A549 (cell line): ENCODE data around the gene KIF3A. TPM values are rescaled to one million over a fixed set of nuclear protein-coding genes. Genes with fewer than 3 reads are reported as not detected.
"Not testable (repeated sequence)": the region's sequence is repeated elsewhere in the genome, so short reads cannot be mapped to it uniquely, and the experiment has no call there.

Source experiments
- ATAC-seq, 2 experiments: fragments of 200-7000 bp in 1 of 2; fragments of >200 bp in 1 of 2; cut with Nextera tagmentation in 1 of 2; cut with Tn5 transposase in 1 of 2; 3 replicates each; pipeline versions ENCODE4 v1.8.0 to v1.9.1; 2018 to 2020; ENCODE audit warnings: mild to moderate bottlenecking in 1 of 2, moderate library complexity in 1 of 2
- CTCF ChIA-PET: fragments of 300-600 bp; sonication (Branson Sonifier 250); formaldehyde crosslinking; extraction: SDS; loops from one replicate; lab custom pipeline; 2021; ENCODE audit warnings: antibody characterized with exemption, inconsistent platforms; lab: Yijun Ruan, JAX
- POLR2A ChIA-PET: fragments of 350-600 bp; formaldehyde crosslinking; extraction: SDS; loops from one replicate; lab custom pipeline; 2021; ENCODE audit warnings: antibody characterized with exemption, inconsistent platforms; lab: Yijun Ruan, JAX
- DNase-seq, 2 experiments: peaks; one replicate each; pipeline versions ENCODE4 v3.0.0 to v3.0.0-alpha.2; 2011 to 2016; ENCODE audit warnings: low read depth in 1 of 2, low spot score in 1 of 2
- FAIRE-seq: peaks from 2 replicates; lab custom pipeline; 2011; peaks lifted over from hg19 to GRCh38; lab: Jason Lieb, UNC
- H3K27ac ChIP-seq, 2 experiments: fragments of >200 bp; sonication (Bioruptor Twin); formaldehyde crosslinking; 3 replicates each; pipeline ENCODE4 v1.5.1; 2016 to 2017
- H3K4me1 ChIP-seq: fragments of >200 bp; sonication (Bioruptor Twin); formaldehyde crosslinking; 3 replicates; pipeline ENCODE4 v1.6.1; 2016
- H3K4me2 ChIP-seq: fragments of >200 bp; sonication (Bioruptor Twin); formaldehyde crosslinking; 3 replicates; pipeline ENCODE4 v1.6.1; 2016
- H3K4me3 ChIP-seq: fragments of >200 bp; sonication (Bioruptor Twin); formaldehyde crosslinking; 3 replicates; pipeline ENCODE4 v1.5.1; 2016
- H3K9me3 ChIP-seq: fragments of >200 bp; sonication (Bioruptor Twin); formaldehyde crosslinking; 3 replicates; pipeline ENCODE4 v1.6.1; 2016
- ATOH8 ChIP-seq: fragments of 250-450 bp; sonication (Bioruptor Pico); IDR thresholded peaks from 2 replicates; pipeline ENCODE4 v1.5.0; 2020; ENCODE audit warnings: low read depth, mild to moderate bottlenecking, moderate library complexity
- CBX2 ChIP-seq: fragments of 200-600 bp; sonication (generic); IDR thresholded peaks from 2 replicates; pipeline ENCODE4 v1.6.1; 2016; ENCODE audit warnings: low read depth, mild to moderate bottlenecking, borderline replicate concordance
- E2F6 ChIP-seq: IDR thresholded peaks from 2 replicates; pipeline ENCODE4 v1.6.1; 2012; ENCODE audit warnings: low read depth, borderline replicate concordance
- EHMT2 ChIP-seq: fragments of 200-600 bp; sonication (generic); IDR thresholded peaks from 2 replicates; pipeline ENCODE4 v1.6.1; 2016; ENCODE audit warnings: antibody characterized with exemption, low read depth, mild to moderate bottlenecking, moderate library complexity
- ESRRA ChIP-seq: fragments of 150-350 bp; IDR thresholded peaks from 2 replicates; pipeline ENCODE4 v1.6.1; 2014; ENCODE audit warnings: mild to moderate bottlenecking, low read length, borderline replicate concordance
- FOSB ChIP-seq: fragments of 250-450 bp; sonication (Bioruptor Pico); IDR thresholded peaks from 2 replicates; pipeline ENCODE4 v1.5.0; 2020; ENCODE audit warnings: mild to moderate bottlenecking, moderate library complexity
- FOXS1 ChIP-seq: fragments of 250-450 bp; sonication (Bioruptor Pico); IDR thresholded peaks from 2 replicates; pipeline ENCODE4 v1.5.0; 2020; ENCODE audit warnings: mild to moderate bottlenecking, moderate library complexity
- HOXA7 ChIP-seq: fragments of 250-450 bp; sonication (Bioruptor Pico); IDR thresholded peaks from 2 replicates; pipeline ENCODE4 v1.5.0; 2020; ENCODE audit warnings: mild to moderate bottlenecking, moderate library complexity
- HOXB5 ChIP-seq: fragments of 250-450 bp; sonication (Bioruptor Pico); IDR thresholded peaks from 2 replicates; pipeline ENCODE4 v1.5.0; 2020; ENCODE audit warnings: mild to moderate bottlenecking, moderate library complexity
- JUN ChIP-seq, 2 experiments: fragments of >200 bp; sonication (Bioruptor Twin); formaldehyde crosslinking; IDR thresholded peaks; 2 replicates in 1 of 2; 3 replicates in 1 of 2; pipeline ENCODE4 v1.6.1; 2016 to 2017
- MAFK ChIP-seq: fragments of 450-650 bp; IDR thresholded peaks from 2 replicates; pipeline ENCODE4 v1.6.1; 2014; ENCODE audit not compliant: partially characterized antibody
- MAX ChIP-seq: IDR thresholded peaks from 2 replicates; pipeline ENCODE4 v1.6.1; 2012
- MYC ChIP-seq: IDR thresholded peaks from 2 replicates; pipeline ENCODE4 v1.6.1; 2012; ENCODE audit warnings: mild to moderate bottlenecking, inconsistent platforms, low read length, improper control_type of control experiment, borderline replicate concordance
- POLR2A ChIP-seq: IDR thresholded peaks from 2 replicates; pipeline ENCODE4 v1.6.1; 2012; ENCODE audit warnings: mild to moderate bottlenecking, low read length
- RAD21 ChIP-seq, 2 experiments: fragments of >200 bp in 1 of 2; sonication (Bioruptor Twin) in 1 of 2; formaldehyde crosslinking in 1 of 2; IDR thresholded peaks in 1 of 2; conservative IDR thresholded peaks in 1 of 2; 2 replicates in 1 of 2; 3 replicates in 1 of 2; pipeline ENCODE4 v1.6.1; 2012 to 2018; ENCODE audit warnings: inconsistent platforms in 1 of 2
- RCOR1 ChIP-seq: fragments of 150-350 bp; IDR thresholded peaks from 2 replicates; pipeline ENCODE4 v1.6.1; 2014; ENCODE audit warnings: antibody characterized with exemption, low read length, low read depth
- RNF2 ChIP-seq: fragments of 200-600 bp; sonication (generic); IDR thresholded peaks from 2 replicates; pipeline ENCODE4 v1.6.1; 2016; ENCODE audit warnings: low read depth, mild to moderate bottlenecking, antibody characterized with exemption, moderate library complexity, borderline replicate concordance
- SREBF2 ChIP-seq: fragments of 450-650 bp; IDR thresholded peaks from 2 replicates; pipeline ENCODE4 v1.6.1; 2014; ENCODE audit warnings: mild to moderate bottlenecking, moderate library complexity
- ZC3H11A ChIP-seq: fragments of 450-650 bp; IDR thresholded peaks from 2 replicates; pipeline ENCODE4 v1.6.1; 2014; ENCODE audit warnings: antibody characterized with exemption, mild to moderate bottlenecking
- ZNF302 ChIP-seq: fragments of 250-450 bp; sonication (Bioruptor Pico); IDR thresholded peaks from 2 replicates; pipeline ENCODE4 v1.9.0; 2021; ENCODE audit warnings: inconsistent platforms, mild to moderate bottlenecking, moderate library complexity
- ZSCAN20 ChIP-seq: fragments of 250-450 bp; sonication (Bioruptor Pico); IDR thresholded peaks from 2 replicates; pipeline ENCODE4 v1.8.0; 2022; ENCODE audit warnings: mild to moderate bottlenecking, moderate library complexity
- WGBS: methylation state at CpG from one replicate; pipeline ENCODE4 v1.1.6; 2017; ENCODE audit errors: missing lambda C conversion rate; 5-methylcytosine and 5-hydroxymethylcytosine counted together
- polyA plus RNA-seq, 4 experiments: library from polyadenylated mRNA; depleted of rRNA in 3 of 4; stranded (reverse); fragments of >200 nt; fragmentation: RNase III in 1 of 4; extraction: RNeasy Plus Mini Kit Qiagen cat#74134 plus additional on column Dnase treatment in 1 of 4; gene quantifications; 2 replicates in 3 of 4; 3 replicates in 1 of 4; pipeline ENCODE4 v1.2.3, GENCODE V29; 2011 to 2017
- TF ChIP-seq, protein P1 (sequence below): fragments of 150-350 bp; IDR thresholded peaks from 2 replicates; pipeline ENCODE4 v1.6.1; 2014; ENCODE audit warnings: low read depth, mild to moderate bottlenecking, low read length
- TF ChIP-seq, protein P2 (sequence below): fragments of 250-450 bp; sonication (Bioruptor Pico); IDR thresholded peaks from 2 replicates; pipeline ENCODE4 v1.5.0; 2021; ENCODE audit warnings: mild to moderate bottlenecking, moderate library complexity, borderline replicate concordance
- TF ChIP-seq, protein P3 (sequence below): fragments of 450-650 bp; IDR thresholded peaks from 2 replicates; pipeline ENCODE4 v1.6.1; 2014; ENCODE audit warnings: antibody characterized with exemption

The KIF3A gene
- polyA plus RNA-seq, 2 of the 4 experiments (the other 2 are of a cell fraction), result 12.8 to 20.5 TPM

DNA sequence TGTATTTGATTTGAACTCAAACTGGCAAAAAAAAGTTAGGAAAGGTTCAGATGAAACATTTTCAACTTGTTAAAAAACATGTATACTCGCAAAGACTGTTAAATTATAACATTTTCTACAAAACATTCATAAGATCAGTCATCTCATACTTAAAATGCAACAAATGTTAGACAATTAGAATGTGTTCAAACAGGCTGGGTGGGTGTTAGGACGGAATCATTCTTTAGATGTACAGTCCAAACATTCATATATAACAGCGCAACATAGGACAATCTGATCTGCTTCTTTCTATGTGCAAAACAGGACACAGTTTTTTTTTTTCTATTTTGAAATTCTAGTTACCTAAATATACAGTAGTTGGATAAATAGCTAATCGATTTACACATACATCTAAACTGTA lies 41.4 kb downstream of the KIF3A start:
- no peak for ATAC-seq
- Histone ChIP-seq H3K4me1 (peaks cover 5% of the 10 kb centered on the region; the same call in 1 of the 3 replicates), H3K4me2 (no peak overlapping the region), H3K9me3 (no peaks in the 10 kb centered on the region), H3K27ac (no peak overlapping the region), H3K4me3 (no peak overlapping the region)
- FAIRE-seq, result peak; percentile 49
- no peak for DNase-seq
- POLR2A ChIA-PET, result no interaction called here
- 82% methylated on average over 4 of the region's 4 CpGs for WGBS
- CTCF ChIA-PET, result no interaction called here
- TF ChIP-seq, protein P1, sequence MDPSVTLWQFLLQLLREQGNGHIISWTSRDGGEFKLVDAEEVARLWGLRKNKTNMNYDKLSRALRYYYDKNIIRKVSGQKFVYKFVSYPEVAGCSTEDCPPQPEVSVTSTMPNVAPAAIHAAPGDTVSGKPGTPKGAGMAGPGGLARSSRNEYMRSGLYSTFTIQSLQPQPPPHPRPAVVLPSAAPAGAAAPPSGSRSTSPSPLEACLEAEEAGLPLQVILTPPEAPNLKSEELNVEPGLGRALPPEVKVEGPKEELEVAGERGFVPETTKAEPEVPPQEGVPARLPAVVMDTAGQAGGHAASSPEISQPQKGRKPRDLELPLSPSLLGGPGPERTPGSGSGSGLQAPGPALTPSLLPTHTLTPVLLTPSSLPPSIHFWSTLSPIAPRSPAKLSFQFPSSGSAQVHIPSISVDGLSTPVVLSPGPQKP, result no peak
- TF ChIP-seq, protein P2, sequence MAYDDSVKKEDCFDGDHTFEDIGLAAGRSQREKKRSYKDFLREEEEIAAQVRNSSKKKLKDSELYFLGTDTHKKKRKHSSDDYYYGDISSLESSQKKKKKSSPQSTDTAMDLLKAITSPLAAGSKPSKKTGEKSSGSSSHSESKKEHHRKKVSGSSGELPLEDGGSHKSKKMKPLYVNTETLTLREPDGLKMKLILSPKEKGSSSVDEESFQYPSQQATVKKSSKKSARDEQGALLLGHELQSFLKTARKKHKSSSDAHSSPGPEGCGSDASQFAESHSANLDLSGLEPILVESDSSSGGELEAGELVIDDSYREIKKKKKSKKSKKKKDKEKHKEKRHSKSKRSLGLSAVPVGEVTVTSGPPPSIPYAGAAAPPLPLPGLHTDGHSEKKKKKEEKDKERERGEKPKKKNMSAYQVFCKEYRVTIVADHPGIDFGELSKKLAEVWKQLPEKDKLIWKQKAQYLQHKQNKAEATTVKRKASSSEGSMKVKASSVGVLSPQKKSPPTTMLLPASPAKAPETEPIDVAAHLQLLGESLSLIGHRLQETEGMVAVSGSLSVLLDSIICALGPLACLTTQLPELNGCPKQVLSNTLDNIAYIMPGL (CRISPR knock-in tag), result no peak
- TF ChIP-seq FOSB (no peak), JUN (IDR thresholded peaks at IDR 0.05) (no peak), MAFK (no peak), RAD21 (conservative IDR thresholded peaks at IDR 0.05 in 1 of 2, IDR thresholded peaks at IDR 0.05 in 1 of 2) (no peak), HOXB5 (no peak), CBX2 (no peak), ZC3H11A (no peak), E2F6 (no peak), RCOR1 (no peak), EHMT2 (no peak), HOXA7 (no peak), MAX (no peak), RNF2 (no peak), SREBF2 (no peak), ESRRA (no peak)
- TF ChIP-seq, protein P3, sequence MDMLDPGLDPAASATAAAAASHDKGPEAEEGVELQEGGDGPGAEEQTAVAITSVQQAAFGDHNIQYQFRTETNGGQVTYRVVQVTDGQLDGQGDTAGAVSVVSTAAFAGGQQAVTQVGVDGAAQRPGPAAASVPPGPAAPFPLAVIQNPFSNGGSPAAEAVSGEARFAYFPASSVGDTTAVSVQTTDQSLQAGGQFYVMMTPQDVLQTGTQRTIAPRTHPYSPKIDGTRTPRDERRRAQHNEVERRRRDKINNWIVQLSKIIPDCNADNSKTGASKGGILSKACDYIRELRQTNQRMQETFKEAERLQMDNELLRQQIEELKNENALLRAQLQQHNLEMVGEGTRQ, result no peak

GRCh38 chr5:132692632-132692967 lies 44.7 kb downstream of the KIF3A start:
- TF ChIP-seq, protein P1, result no peak
- TF ChIP-seq FOSB (no peak), ZSCAN20 (CRISPR knock-in tag) (no peak), ATOH8 (CRISPR knock-in tag) (no peak), POLR2A (no peak), ZNF302 (CRISPR knock-in tag) (no peak), MYC (no peak), FOXS1 (CRISPR knock-in tag) (no peak)
- TF ChIP-seq, all 56 proteins: peak for 0
- Histone ChIP-seq H3K4me1 (peaks cover 5% of the 10 kb centered on the region; the same call in 1 of the 3 replicates), H3K4me3 (no peak overlapping the region), H3K9me3 (no peaks in the 10 kb centered on the region), H3K4me2 (no peak overlapping the region; the same call in 2 of the 3 replicates), H3K27ac (peak overlapping the region in 1 of 2 experiments; percentile 9; a peak in 2 of 6 replicates)
- no peak for DNase-seq
- POLR2A ChIA-PET, result no interaction called here
- CTCF ChIA-PET, result no interaction called here
- ATAC-seq, result no peak
- no peak for FAIRE-seq

GRCh38 chr5:132691755-132692631 lies 45.4 kb downstream of the KIF3A start:
- peak overlapping the region in 1 of 2 experiments; percentile 9; a peak in 2 of 6 replicates for H3K27ac ChIP-seq
- H3K9me3 ChIP-seq, H3K4me3 ChIP-seq, H3K4me2 ChIP-seq, POLR2A ChIA-PET, DNase-seq, ATAC-seq, FAIRE-seq, H3K4me1 ChIP-seq: not testable (repeated sequence)
- CTCF ChIA-PET, result interaction anchor here (0.6 kb wide), 1 partner anchor 47 kb away, joined by 3 read pairs; no protein-coding TSS in a partner anchor
- WGBS, result 78% methylated on average over 5 of the region's 5 CpGs
